ENCODE results near the gene LMTK2. TPM values are rescaled to one million over a fixed set of nuclear protein-coding genes. Genes with fewer than 3 reads are reported as not detected.

The LMTK2 gene
- total RNA-seq, 1 experiment from 2014 or later: 17.8 TPM

- ChIA-PET RAD21 (ENCODE audit: low non-redundant PET in 1 of 2, low total read pairs in 2 of 2, uncharacterized antibody in 2 of 2, unreplicated experiment in 2 of 2) (interaction anchor here (1.7 to 2.0 kb wide), 2 partner anchors 146 kb away, joined by 13 to 19 read pairs; no protein-coding TSS in a partner anchor), CTCF (interaction anchor here (0.8 to 7.0 kb wide), 10 partner anchors 8 to 296 kb away, joined by 3 to 221 read pairs (median 3); partner anchors contain the start of gene ASNS), POLR2A (interaction anchor here (0.9 to 1.3 kb wide), 5 partner anchors 144 to 296 kb away, joined by 3 to 7 read pairs (median 3); no protein-coding TSS in a partner anchor)
- no peak overlapping the region for H3K4me3 ChIP-seq (replicated peaks in 1 of 2; ENCODE audit: low read depth in 1 of 2, low read length in 2 of 2)
- no TSS peak for BruUV-seq (replicated peaks)
- H3K27ac ChIP-seq (ENCODE audit: low read depth, low read length): no peak overlapping the region
- ATAC-seq (peak; percentile 72), DNase-seq (ENCODE audit: low read depth, low spot score) (peak; percentile 67)
- TF ChIP-seq RAD21 (IDR thresholded peaks at IDR 0.05; ENCODE audit: low read depth): peak; percentile 89
- peak; percentile 71 for TF ChIP-seq JUND (IDR thresholded peaks at IDR 0.05)
- no peak for TF ChIP-seq ZNF274 (IDR thresholded peaks at IDR 0.05; ENCODE audit: low read depth, low read length)
- peak; percentile 68 for TF ChIP-seq FOSL1 (IDR thresholded peaks at IDR 0.05; ENCODE audit: low read depth)
- TF ChIP-seq CTCF (IDR thresholded peaks at IDR 0.05 in 2 of 3, conservative IDR thresholded peaks at IDR 0.05 in 1 of 3; ENCODE audit: borderline replicate concordance in 1 of 3, insufficient read depth in 1 of 3, low read depth in 2 of 3, low read length in 2 of 3): peak; percentile 80 to 85 (median 84)
- intact Hi-C loops (cut with micrococcal nuclease): loop anchor here (1.0 to 10.0 kb wide), 4 partner anchors 62 to 1064 kb away; partner anchors contain the start of genes ASNS and LMTK2
- no peak overlapping the region for H2AFZ ChIP-seq (ENCODE audit: low read depth, low read length, poor library complexity, severe bottlenecking)
- no peaks in the 10 kb centered on the region for H3K27me3 ChIP-seq (ENCODE audit: insufficient read depth, low read length)
- H3K9me2 ChIP-seq (ENCODE audit: insufficient read depth): no peaks in the 10 kb centered on the region
- peaks cover 0 to 2% of the 10 kb centered on the region in 2 experiments; a peak in 1 of 4 replicates for H3K4me1 ChIP-seq (ENCODE audit: control insufficient read depth in 1 of 2, insufficient read depth in 2 of 2, low read length in 2 of 2)
- H3K9ac ChIP-seq (ENCODE audit: low read length): no peak overlapping the region
- no peaks in the 10 kb centered on the region for H4K20me1 ChIP-seq (ENCODE audit: insufficient read depth)
- peaks cover 4% of the 10 kb centered on the region; the same call in 1 of the 2 replicates for H3K79me2 ChIP-seq (ENCODE audit: insufficient read depth, low read length)
- H3K36me3 ChIP-seq (ENCODE audit: control insufficient read depth in 1 of 2, insufficient read depth in 2 of 2, low read length in 2 of 2): 0 out of 4 replicates have a peak, but pooled peaks cover 0 to 5% of the 10 kb centered on the region in 2 experiments
- H3K4me2 ChIP-seq (ENCODE audit: low read length): no peak overlapping the region
- H3K9me3 ChIP-seq (ENCODE audit: control insufficient read depth in 1 of 2, insufficient read depth in 1 of 2, low read depth in 1 of 2, low read length in 2 of 2): no peaks in the 10 kb centered on the region
Observed at GRCh38 chr7:98168181-98168903, 61.7 kb downstream of the LMTK2 start.

Measured in HCT116 (cell line).